HG03378 (cell line): ENCODE data around the gene LLCFC1.
"Not testable (repeated sequence)": the region's sequence is repeated elsewhere in the genome, so short reads cannot be mapped to it uniquely, and the experiment has no call there.

ENCODE experiments used
- ATAC-seq: cut with Tn5 transposase; IDR thresholded peaks from one replicate; pipeline ENCODE4 v1.9.1; 2021; ENCODE audit warnings: mild to moderate bottlenecking, moderate library complexity; ENCODE audit not compliant: unreplicated experiment

Gene LLCFC1

DNA sequence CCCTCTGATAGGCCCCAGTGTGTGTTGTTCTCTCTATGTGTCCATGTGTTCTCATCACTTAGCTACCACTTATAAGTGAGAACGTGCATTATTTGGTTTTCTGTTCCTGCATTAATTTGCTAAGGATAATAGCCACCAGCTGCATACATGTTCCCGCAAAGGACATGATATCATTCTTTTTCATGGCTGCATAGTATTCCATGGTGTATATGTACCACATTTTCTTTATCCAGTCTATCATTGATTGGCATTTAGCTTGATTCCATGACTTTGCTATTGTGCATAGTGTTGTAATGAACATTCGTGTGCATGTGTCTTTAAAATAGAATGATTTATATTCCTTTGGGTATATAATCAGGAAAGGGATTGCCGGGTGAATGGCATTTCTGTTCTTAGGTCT lies 39.1 kb downstream of the LLCFC1 start:
- not testable (repeated sequence) for ATAC-seq

DNA sequence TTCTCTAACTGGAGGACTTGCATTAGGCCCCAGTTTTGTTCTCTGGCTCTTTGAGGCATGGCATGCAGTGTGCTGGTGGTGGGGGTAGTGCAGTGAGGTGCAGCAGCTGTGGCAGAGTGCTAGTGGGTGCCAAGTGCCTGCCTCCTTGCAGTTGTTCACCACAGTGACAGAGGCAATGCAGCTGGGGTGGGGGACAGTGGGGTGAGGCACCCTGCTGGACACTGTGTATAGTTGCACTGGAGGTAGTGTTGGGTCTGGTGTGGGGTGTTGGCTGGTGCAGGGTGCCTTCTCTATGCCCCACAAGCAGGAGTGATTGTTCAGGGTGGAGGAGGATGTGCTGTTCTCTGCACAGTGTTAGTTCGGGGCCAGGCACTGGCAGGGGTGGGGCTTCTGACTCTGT lies 44.5 kb downstream of the LLCFC1 start:
- ATAC-seq, result no peak

DNA sequence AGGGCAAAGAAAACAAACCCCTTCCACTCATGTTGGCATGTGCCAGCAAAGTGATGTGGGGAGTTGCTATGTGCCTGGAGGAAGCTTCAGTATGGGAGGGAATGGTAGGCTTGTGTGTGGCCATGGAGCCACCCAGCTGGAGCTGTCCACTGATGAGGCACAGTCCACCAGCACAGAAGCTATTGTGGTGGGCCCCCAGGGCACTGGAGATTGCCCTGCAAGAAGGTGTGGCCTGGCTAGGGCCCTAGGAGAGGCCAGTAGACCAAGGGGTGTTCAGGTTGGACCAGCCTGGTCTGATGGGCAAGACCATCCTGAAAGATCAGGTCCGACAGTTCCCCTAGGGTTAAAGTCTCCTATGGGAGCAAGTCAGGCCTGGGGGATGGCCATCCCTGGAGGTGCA lies 45.0 kb downstream of the LLCFC1 start:
- ATAC-seq, result no peak
